GM03348 (cell line): ENCODE measurements around the gene AATK.

Source experiments
- DNase-seq: peaks from one replicate; pipeline ENCODE4 v3.0.0; 2012; ENCODE audit warnings: low spot score

The AATK gene

GRCh38 chr17:81196505-81197408 lies 30.7 kb upstream of the AATK start:
- DNase-seq = no peak

GRCh38 chr17:81195941-81196495 lies 30.0 kb upstream of the AATK start:
- DNase-seq = no peak

GRCh38 chr17:81194941-81195901 lies 29.2 kb upstream of the AATK start:
- no peak for DNase-seq

- DNase-seq = no peak
Measured at GRCh38 chr17:81194225-81194760, 28.3 kb upstream of the AATK start.

- no peak for DNase-seq
Measured at GRCh38 chr17:81193470-81194224, 27.6 kb upstream of the AATK start.

- no peak for DNase-seq
Measured at GRCh38 chr17:81193051-81193410, 27.0 kb upstream of the AATK start.

GRCh38 chr17:81192386-81193050 lies 26.5 kb upstream of the AATK start:
- DNase-seq = no peak

- DNase-seq = no peak
Measured at GRCh38 chr17:81191646-81192045, 25.6 kb upstream of the AATK start.

GRCh38 chr17:81191116-81191515 lies 25.1 kb upstream of the AATK start:
- no peak for DNase-seq

- DNase-seq = no peak
Measured at GRCh38 chr17:81190591-81190990, 24.6 kb upstream of the AATK start.

GRCh38 chr17:81189670-81190530 lies 23.9 kb upstream of the AATK start:
- no peak for DNase-seq

GRCh38 chr17:81189016-81189415 lies 23.0 kb upstream of the AATK start:
- DNase-seq = no peak

- DNase-seq = no peak
Measured at GRCh38 chr17:81188491-81188840, 22.4 kb upstream of the AATK start.

- DNase-seq = no peak
Measured at GRCh38 chr17:81187586-81188490, 21.8 kb upstream of the AATK start.

- no peak for DNase-seq
Measured at GRCh38 chr17:81187120-81187519, 21.1 kb upstream of the AATK start.

- no peak for DNase-seq
Measured at GRCh38 chr17:81186203-81186602, 20.2 kb upstream of the AATK start.

GRCh38 chr17:81184555-81184954 lies 18.5 kb upstream of the AATK start:
- no peak for DNase-seq

- DNase-seq = no peak
Measured at GRCh38 chr17:81183807-81184206, 17.8 kb upstream of the AATK start.

GRCh38 chr17:81183316-81183715 lies 17.3 kb upstream of the AATK start:
- no peak for DNase-seq
